Bone marrow (tissue), 2 donors: ENCODE measurements around the gene RNF2.

Source experiments
- DNase-seq, 2 donors: peaks; one replicate each; lab custom pipeline; 2025; lab: John Stamatoyannopoulos, UW

Gene RNF2

DNA sequence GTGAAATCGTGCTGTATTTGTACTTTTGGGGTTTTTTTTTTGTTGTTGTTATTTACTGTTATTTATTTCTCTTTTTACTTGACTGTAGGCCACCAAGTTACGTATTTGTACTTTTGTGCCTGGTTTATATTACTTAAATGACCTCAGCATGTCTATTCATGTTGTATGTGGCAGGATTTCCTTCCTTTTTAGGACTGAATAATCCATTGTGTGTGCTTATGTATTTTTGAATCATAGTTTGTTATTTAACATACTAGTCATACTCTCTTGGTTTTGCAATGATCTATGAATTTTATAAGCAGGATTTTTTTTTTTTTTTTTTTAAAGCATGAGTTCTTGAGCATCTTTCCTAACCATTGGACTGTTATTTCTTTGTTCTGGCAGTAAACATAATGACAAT lies 51.2 kb downstream of the RNF2 start:
- no peak for DNase-seq

DNA sequence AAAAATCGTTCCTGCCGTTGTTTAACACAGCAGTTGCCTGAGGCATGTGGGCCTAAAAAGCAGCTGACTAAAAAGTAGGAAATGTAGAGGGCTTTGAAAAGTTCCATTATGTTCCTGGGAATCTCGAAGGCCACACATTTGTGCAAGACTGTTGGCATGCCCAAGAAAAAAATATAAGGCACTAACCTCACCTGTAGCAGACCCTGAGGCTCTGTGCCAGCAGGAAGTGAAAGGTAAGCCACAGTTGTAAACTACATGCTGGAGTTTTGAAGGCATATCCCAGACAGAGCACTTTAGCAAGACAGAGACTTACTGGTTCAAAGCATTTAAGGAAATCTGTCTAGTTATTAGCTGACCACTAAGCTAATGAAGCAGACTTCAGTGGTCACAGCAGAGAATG lies 58.7 kb downstream of the RNF2 start:
- no peak for DNase-seq

DNA sequence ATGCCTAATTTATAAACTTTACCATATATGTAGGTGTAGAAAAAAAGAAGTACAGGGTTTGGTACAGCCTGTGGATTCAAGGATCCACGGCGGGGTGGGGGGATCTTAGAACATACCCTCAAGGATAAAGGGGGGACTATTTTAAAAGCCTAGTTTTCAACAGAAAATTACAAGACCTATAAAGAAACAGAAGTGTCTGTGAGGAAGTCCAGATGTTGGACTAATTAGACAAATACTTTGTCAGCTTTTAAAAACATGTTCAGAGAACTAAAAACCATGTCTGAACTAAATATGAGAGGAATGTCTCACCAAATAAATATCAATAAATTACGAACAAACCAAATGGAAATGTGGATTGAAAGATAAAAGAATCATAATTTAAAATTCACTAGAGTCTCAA lies 59.8 kb downstream of the RNF2 start:
- no peak for DNase-seq

DNA sequence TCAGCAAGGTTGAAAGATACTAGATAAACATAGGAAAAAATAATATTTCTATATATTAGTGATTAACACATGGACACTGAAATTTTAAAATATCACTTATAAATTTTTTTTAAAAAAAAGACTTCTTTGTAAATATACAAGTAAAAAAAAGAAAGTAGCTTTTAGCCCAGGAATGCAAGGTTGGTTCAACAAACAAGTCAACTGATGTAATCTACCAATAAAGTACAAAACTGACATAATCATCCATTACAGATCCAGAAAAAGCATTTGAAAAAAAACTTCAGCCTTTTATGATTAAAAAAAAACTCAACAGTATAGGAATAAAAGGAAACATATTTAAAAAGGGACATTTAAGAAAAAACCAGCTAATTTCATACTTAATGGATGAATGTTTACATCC lies 63.0 kb downstream of the RNF2 start:
- DNase-seq, result no peak

DNA sequence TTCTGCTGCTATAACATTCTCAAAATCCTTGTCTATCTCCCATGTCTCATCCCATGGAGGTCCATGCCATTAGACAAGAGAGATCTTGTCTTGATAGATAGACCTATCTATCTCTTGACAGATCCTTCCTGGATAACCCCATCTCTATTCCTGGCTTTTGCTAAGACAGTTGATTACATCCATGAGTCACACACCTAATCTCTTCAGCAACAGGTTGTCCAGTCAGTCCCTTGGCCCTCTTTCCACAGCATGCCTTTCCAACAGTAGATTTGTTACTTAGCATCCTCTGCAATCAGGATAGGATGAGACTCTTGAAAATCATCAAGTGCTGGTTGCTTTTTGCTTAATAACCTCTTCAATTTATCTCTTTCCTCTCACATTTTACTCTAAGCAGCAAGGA lies 64.8 kb downstream of the RNF2 start:
- no peak for DNase-seq

DNA sequence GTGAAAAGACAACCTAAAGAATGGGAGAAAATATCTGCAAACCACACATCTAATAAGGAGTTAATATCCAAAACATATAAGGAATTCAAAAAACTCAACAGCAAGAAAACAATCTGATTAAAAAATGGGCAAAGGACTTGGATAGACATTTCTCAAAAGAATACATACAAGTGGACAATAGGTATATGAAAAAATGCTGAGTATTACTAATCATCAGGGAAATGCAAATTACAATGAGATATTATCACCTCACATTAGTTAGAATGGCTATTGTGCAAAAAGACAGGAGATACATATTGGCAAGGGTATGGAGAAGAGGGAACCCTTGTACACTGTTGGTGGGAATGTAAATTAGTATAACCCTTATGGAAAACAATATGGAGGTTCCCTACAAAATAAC lies 66.5 kb downstream of the RNF2 start:
- no peak for DNase-seq

DNA sequence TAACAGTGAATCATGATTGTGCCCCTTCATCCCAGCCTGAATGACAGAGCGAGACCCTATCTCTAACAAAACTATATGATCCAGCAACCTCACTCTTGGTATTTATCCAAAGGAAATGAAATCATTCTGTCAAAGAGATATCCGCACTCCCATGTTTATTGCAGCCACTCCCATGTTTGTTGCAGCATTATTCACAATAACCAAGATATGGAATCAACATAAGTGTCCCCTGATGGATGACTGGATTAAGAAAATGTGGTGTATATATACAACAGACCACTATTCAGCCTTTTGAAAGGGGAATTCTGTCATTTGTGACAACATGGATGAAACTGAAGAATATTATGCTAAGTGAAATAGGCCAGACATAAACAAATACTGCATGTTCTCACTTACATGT lies 67.0 kb downstream of the RNF2 start:
- DNase-seq, result no peak

DNA sequence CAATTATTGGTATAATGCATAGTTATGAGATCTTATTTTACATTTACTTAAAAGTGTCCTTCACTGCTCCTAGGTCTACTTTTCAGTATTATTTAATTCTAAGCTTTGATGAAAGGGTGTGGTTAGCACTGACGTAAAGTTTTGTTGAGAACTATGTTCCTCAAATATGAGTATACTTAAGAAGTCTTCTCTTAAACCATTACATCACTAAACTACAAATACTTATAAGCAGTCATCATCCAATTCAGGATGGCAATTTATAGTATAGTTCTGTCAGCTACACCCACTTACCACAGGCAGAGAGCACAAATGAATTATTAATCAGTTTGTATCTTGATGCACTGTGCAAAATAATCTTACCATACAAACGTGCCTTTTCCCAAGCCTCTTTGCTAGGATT lies 84.3 kb downstream of the RNF2 start:
- DNase-seq, result no peak

DNA sequence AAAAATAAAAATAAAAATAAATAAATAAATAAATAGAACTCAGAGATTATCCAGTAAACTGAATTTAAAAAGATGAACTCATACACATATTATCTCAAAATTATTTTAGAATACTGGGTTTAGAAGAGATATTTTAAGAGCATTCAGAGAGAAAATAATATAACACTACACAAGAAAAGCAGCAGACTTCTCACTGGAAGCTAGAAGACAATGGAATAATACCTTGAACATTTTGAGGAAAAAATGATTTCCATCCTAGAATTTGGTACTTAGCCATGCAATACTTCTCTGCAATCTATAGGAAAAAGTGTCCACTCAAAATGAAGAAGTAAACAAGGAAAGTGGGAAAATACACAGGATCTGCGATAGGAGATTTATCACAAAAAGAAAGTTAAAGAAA lies 87.2 kb downstream of the RNF2 start:
- DNase-seq, result no peak

DNA sequence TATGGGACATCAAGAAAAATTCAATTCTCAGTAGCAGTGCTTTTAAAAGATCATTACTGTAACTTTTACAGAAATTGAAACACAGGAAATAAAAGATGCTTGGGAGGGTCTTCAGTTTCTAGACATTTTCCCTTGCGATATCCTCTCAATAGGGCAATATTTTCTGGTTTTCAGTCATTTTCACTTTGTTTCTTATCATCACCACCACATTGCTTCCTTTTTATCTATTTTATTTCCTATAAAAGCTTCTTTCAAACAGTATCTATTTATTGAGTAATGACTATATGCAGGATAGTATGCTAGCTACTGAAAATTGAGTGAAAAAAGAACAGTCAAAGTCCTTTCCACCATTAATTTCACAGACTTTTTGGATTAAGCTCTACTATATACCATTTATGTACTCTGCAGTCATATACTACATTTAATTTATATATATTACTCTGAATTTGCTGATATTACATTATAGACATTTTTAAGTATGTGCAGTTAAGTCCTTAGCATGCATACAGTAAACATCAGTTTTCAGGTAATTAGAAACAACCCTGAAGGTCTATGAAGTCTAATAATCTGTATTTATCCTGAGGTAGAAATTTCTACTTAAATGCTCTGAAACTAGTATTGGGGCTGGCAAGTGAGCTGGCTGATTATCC lies 92.7 kb downstream of the RNF2 start:
- no peak for DNase-seq

DNA sequence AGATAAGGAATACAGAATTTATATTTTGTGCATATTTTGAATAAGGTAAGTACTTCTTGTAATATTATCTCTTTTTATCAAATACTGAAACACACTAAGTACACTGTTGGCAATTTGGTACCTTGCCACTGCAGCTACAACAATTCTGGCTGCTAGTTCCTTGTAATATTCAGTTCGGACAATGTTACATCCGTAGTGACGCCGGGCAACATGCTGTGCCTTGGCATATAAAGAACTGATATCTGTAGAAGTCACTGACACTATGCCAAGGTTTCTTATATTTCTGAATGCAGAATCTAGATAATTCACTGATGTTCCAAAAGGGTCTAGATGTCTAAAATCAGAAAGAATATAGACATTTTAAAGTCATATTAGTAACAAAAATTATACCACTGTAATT lies 93.9 kb downstream of the RNF2 start:
- DNase-seq, result no peak

DNA sequence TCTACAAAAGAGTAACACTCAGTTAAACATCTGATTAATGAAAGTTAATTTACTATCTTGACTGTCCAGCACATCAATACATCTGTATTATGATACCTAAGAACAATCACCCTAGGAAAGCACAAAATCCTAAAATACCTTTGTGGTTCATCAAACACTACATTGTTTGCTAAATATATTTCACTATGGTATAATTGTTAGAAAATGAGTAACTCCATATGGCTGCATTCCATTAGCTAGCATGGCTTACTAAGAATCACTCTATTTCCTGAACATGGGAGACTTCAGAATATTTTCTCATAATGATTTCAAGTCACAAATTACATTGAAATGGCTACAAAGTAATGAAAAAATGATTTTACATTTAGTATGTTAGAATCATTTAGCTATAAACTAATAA lies 98.9 kb downstream of the RNF2 start:
- DNase-seq, result no peak

DNA sequence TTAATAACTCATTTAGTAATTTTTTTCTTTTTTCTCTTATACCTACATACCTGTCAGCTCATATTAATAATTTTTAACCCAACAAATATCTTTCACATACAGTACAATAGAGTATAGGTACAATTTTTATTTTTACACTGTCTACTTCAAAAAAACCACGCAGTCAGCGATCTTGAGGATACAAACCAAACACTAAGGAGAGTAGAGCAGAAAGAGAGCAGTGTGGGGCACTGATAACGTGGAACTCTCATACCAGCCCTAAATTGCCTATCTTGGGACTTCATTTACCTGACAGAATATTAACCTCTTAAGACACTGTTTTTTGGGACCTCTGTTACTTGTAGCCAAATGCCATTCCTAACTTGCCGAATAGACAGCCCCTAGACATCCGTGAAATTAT lies 105.9 kb downstream of the RNF2 start:
- no peak for DNase-seq
